ENCODE measurements around the gene ACADSB.

The ACADSB gene

DNA sequence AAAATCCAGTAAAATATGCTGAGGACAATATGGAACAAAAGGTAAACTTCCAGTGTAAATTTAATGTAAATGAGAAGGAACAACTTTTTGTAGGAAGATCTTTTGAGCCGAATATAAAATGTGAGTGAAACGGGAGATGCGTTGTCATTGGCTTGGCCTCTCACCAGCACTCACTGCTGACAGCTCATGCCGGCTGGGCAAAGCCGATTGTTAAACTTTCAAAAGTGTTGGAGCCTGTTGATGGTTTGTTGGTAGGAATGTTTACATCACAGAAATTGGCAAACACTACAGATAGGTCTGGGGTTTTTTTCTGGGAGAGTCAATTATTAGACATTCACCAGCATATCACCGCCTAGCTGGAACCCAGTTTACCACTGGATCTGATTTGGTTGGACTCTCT, 22.5 kb upstream of the ACADSB start:
- Histone ChIP-seq H3K36me3 (ENCODE audit: control insufficient read depth, insufficient read depth, low read length) (no peaks in the 10 kb centered on the region; the same call in none of the 2 replicates), H3K4me3 (replicated peaks; ENCODE audit: low read depth, low read length) (no peak overlapping the region), H3K27me3 (replicated peaks; ENCODE audit: control insufficient read depth, insufficient read depth, low read length) (no peaks in the 10 kb centered on the region)
- TF ChIP-seq, protein P1, sequence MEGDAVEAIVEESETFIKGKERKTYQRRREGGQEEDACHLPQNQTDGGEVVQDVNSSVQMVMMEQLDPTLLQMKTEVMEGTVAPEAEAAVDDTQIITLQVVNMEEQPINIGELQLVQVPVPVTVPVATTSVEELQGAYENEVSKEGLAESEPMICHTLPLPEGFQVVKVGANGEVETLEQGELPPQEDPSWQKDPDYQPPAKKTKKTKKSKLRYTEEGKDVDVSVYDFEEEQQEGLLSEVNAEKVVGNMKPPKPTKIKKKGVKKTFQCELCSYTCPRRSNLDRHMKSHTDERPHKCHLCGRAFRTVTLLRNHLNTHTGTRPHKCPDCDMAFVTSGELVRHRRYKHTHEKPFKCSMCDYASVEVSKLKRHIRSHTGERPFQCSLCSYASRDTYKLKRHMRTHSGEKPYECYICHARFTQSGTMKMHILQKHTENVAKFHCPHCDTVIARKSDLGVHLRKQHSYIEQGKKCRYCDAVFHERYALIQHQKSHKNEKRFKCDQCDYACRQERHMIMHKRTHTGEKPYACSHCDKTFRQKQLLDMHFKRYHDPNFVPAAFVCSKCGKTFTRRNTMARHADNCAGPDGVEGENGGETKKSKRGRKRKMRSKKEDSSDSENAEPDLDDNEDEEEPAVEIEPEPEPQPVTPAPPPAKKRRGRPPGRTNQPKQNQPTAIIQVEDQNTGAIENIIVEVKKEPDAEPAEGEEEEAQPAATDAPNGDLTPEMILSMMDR (IDR thresholded peaks at IDR 0.05; ENCODE audit: insufficient read depth, low read length, poor library complexity, severe bottlenecking) = no peak
- DNase-seq (ENCODE audit: extremely low read depth, insufficient read length) = no peak

DNA sequence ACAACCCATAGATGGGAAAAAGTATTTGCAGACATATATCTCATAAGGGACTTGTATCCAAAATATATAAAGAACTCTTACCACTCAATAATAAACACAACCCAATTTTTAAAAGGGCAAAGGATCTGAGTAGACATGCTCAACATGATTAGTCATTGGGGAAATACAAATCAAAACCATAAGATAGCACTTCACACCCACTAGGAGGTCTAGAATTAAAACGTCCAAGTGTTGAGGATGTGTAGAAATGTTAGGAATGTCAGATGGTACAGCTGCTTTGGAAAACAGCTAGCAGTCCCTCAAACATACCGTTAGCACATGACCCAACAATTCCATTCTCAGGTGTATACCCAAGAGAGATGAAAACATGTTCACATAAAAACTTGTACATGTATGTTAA, 20.3 kb upstream of the ACADSB start:
- DNase-seq (ENCODE audit: extremely low read depth, insufficient read length) = no peak
- no peaks in the 10 kb centered on the region for H3K27me3 ChIP-seq (replicated peaks; ENCODE audit: control insufficient read depth, insufficient read depth, low read length)
- no peaks in the 10 kb centered on the region; the same call in 1 of the 2 replicates for H3K36me3 ChIP-seq (ENCODE audit: control insufficient read depth, insufficient read depth, low read length)
- TF ChIP-seq, protein P1 (IDR thresholded peaks at IDR 0.05; ENCODE audit: insufficient read depth, low read length, poor library complexity, severe bottlenecking) = no peak
- no peak overlapping the region for H3K4me3 ChIP-seq (replicated peaks; ENCODE audit: low read depth, low read length)

DNA sequence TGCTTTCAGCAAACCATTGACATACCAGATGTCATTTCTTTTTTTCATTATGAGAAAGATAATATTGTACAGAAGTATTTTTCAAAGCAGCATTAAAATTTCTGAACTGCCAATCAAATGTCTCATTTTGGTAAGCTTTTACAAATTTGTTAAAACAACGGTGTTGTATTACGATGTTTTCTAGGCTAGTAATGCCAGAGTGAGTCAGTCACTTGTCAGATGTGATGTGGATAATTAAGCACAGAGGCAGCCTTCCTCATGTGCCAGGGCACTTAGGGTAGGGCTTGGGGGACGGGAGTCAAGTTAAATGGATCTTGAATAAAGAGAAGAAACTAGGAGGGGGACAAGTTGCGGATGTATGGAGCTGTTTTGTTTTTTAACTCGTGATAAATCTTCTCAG, 18.5 kb upstream of the ACADSB start:
- H3K36me3 ChIP-seq (ENCODE audit: control insufficient read depth, insufficient read depth, low read length) = peaks cover 2% of the 10 kb centered on the region
- no peak for DNase-seq (ENCODE audit: extremely low read depth, insufficient read length)
- no peak overlapping the region for H3K4me3 ChIP-seq (replicated peaks; ENCODE audit: low read depth, low read length)

DNA sequence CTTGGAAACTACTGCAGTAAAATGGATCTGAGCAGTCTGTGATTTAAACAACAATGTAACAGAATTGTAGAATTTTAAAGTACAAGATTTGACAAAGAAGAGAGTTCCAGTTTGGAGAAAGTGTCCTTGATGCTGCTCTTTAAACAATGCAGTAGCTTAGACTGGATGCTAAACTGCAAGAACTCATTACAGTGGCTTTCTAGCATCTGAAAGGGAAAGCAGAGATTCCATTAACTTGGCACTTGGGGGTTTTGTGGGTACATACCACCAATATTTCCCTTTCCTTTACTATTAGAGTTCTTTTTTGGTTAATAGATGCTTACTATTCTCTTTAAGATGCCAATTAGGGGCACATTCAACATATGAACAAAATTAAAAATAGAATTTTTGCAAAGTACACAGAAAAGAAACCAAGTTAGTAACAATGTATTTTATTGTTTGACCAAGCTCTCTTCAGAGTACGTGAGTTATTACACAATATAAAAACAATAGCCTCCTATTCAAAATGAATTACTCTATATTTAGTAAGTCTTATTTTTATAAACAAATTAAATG, 16.7 kb upstream of the ACADSB start:
- no peak for DNase-seq (ENCODE audit: extremely low read depth, insufficient read length)
- peaks cover 4% of the 10 kb centered on the region for H3K36me3 ChIP-seq (ENCODE audit: control insufficient read depth, insufficient read depth, low read length)
- H3K4me3 ChIP-seq (replicated peaks; ENCODE audit: low read depth, low read length) = no peak overlapping the region
- no peaks in the 10 kb centered on the region for H3K27me3 ChIP-seq (replicated peaks; ENCODE audit: control insufficient read depth, insufficient read depth, low read length)
- TF ChIP-seq, protein P1 (IDR thresholded peaks at IDR 0.05; ENCODE audit: insufficient read depth, low read length, poor library complexity, severe bottlenecking) = no peak

More for the DNA sequence above, 18.5 kb upstream of the ACADSB start:
- TF ChIP-seq, protein P1 (IDR thresholded peaks at IDR 0.05; ENCODE audit: insufficient read depth, low read length, poor library complexity, severe bottlenecking) = no peak
- H3K27me3 ChIP-seq (replicated peaks; ENCODE audit: control insufficient read depth, insufficient read depth, low read length) = no peaks in the 10 kb centered on the region

DNA sequence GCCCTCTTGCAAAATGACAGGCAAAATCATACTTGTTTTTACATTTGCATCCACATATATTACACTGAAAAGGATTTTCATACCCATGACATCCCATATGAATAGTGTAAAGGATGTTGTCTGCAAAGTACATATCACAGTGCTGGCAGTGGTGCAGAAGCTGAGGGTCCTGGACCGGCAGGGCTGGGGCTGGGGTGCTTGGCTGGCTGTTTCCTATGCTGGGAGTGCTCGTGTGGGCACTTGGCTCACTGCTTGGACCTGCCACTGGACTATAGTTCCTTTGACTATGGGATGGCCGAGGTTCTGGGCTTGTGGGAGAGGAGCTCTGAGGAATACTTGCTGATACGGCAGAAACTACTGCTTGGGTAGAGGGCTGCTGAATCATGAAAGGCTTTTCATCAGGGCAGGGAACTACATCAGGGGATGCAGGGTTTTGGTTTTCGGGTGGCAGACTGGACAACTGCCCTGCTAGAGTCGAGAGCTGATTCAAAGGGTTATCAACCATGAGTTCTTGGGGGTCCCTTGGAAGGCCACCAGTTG, 14.9 kb upstream of the ACADSB start:
- Histone ChIP-seq H3K36me3 (ENCODE audit: control insufficient read depth, insufficient read depth, low read length) (peaks cover 4% of the 10 kb centered on the region), H3K4me3 (replicated peaks; ENCODE audit: low read depth, low read length) (no peak overlapping the region), H3K27me3 (replicated peaks; ENCODE audit: control insufficient read depth, insufficient read depth, low read length) (no peaks in the 10 kb centered on the region)
- DNase-seq (ENCODE audit: extremely low read depth, insufficient read length) = no peak
- TF ChIP-seq, protein P1 (IDR thresholded peaks at IDR 0.05; ENCODE audit: insufficient read depth, low read length, poor library complexity, severe bottlenecking) = no peak
